GM12878 (cell line): Measurements from ENCODE around the gene RFXAP. TPM values are rescaled to one million over a fixed set of nuclear protein-coding genes. Genes with fewer than 3 reads are reported as not detected.

ENCODE experiments used
- ATAC-seq: fragments of 200-7000 bp; cut with Tn5 transposase; 3 replicates; pipeline ENCODE4 v1.9.1; 2020; ENCODE audit warnings: mild to moderate bottlenecking, moderate library complexity
- BruUV-seq: library from RNA; stranded (reverse); fragments of 400-500 nt; replicated peaks from 2 replicates; lab custom pipeline; 2021; lab: Mats Ljungman, UMichigan
- CTCF ChIA-PET: fragments of 300-600 bp; sonication (Branson Sonifier 250); formaldehyde crosslinking; extraction: SDS; loops from one replicate; lab custom pipeline; 2021; ENCODE audit warnings: inconsistent platforms; lab: Yijun Ruan, JAX
- POLR2A ChIA-PET: fragments of 350-600 bp; formaldehyde crosslinking; extraction: SDS; loops from one replicate; lab custom pipeline; 2021; ENCODE audit warnings: inconsistent platforms; lab: Charles Lee
- RAD21 ChIA-PET: fragments of 300-600 bp; sonication (Branson Sonifier 250); formaldehyde crosslinking; loops from one replicate; lab custom pipeline; 2023; ENCODE audit warnings: antibody characterized with exemption; ENCODE audit not compliant: unreplicated experiment; lab: Charles Lee
- SMC1A ChIA-PET: fragments of 300-600 bp; sonication (Branson Sonifier 250); formaldehyde crosslinking; loops from one replicate; lab custom pipeline; 2023; ENCODE audit not compliant: unreplicated experiment, uncharacterized antibody; lab: Charles Lee
- DNase-seq: peaks from one replicate; pipeline ENCODE4 v3.0.0-alpha.2; 2011; ENCODE audit warnings: low read depth, low spot score
- FAIRE-seq: peaks from 3 replicates; lab custom pipeline; 2011; peaks lifted over from hg19 to GRCh38; lab: Jason Lieb, UNC
- H2AFZ ChIP-seq: 2 replicates; pipeline ENCODE4 v1.6.0; 2011; ENCODE audit warnings: low read depth, low read length, control low read depth; ENCODE audit not compliant: control insufficient read depth
- H3K27ac ChIP-seq: 2 replicates; pipeline ENCODE4 v1.5.1; 2011; ENCODE audit warnings: control low read depth; ENCODE audit not compliant: control insufficient read depth, insufficient read depth
- H3K27me3 ChIP-seq, 2 experiments: replicated peaks in 1 of 2; 2 replicates each; pipeline versions ENCODE4 v1.6.0 to v1.6.1; 2011; ENCODE audit warnings: low read length in 1 of 2; ENCODE audit not compliant: control insufficient read depth in 2 of 2, insufficient read depth in 2 of 2
- H3K36me3 ChIP-seq, 2 experiments: 2 replicates each; pipeline ENCODE4 v1.5.1; 2011; ENCODE audit warnings: low read length in 1 of 2; ENCODE audit not compliant: control insufficient read depth in 2 of 2, insufficient read depth in 2 of 2
- H3K4me1 ChIP-seq: 2 replicates; pipeline ENCODE4 v1.6.1; 2011; ENCODE audit warnings: mild to moderate bottlenecking, low read length, moderate library complexity, mixed read lengths; ENCODE audit not compliant: control insufficient read depth, insufficient read depth
- H3K4me2 ChIP-seq: 2 replicates; pipeline ENCODE4 v1.6.0; 2011; ENCODE audit warnings: control low read depth; ENCODE audit not compliant: control insufficient read depth, insufficient read depth
- H3K4me3 ChIP-seq: fragments of 200-600 bp; sonication (generic); 2 replicates; pipeline ENCODE4 v1.5.1; 2016
- H3K79me2 ChIP-seq: 2 replicates; pipeline ENCODE4 v1.6.0; 2011; ENCODE audit warnings: low read length; ENCODE audit not compliant: control insufficient read depth, insufficient read depth
- H3K9ac ChIP-seq: 2 replicates; pipeline ENCODE4 v1.8.0; 2011; ENCODE audit warnings: low read length, control low read depth, mixed read lengths; ENCODE audit not compliant: control insufficient read depth, insufficient read depth
- H3K9me3 ChIP-seq: replicated peaks from 3 replicates; pipeline ENCODE4 v1.5.1; 2011; ENCODE audit warnings: mild to moderate bottlenecking, low read length; ENCODE audit not compliant: control insufficient read depth, insufficient read depth
- H4K20me1 ChIP-seq: 2 replicates; pipeline ENCODE4 v1.6.0; 2011; ENCODE audit not compliant: control insufficient read depth, insufficient read depth
- BACH1 ChIP-seq: fragments of 450-650 bp; IDR thresholded peaks from 2 replicates; pipeline ENCODE4 v1.6.1; 2017; ENCODE audit warnings: mild to moderate bottlenecking, borderline replicate concordance
- EED ChIP-seq: sonication (generic); IDR thresholded peaks from 2 replicates; pipeline ENCODE4 v1.6.1; 2016; ENCODE audit warnings: antibody characterized with exemption, low read depth
- HCFC1 ChIP-seq: fragments of 150-350 bp; IDR thresholded peaks from 2 replicates; pipeline ENCODE4 v1.6.1; 2014; ENCODE audit warnings: low read length
- HDGF ChIP-seq: fragments of 450-650 bp; IDR thresholded peaks from 2 replicates; pipeline ENCODE4 v1.6.1; 2016; ENCODE audit warnings: antibody characterized with exemption
- MEF2A ChIP-seq: IDR thresholded peaks from 2 replicates; pipeline ENCODE4 v1.6.1; 2011; ENCODE audit warnings: low read depth, mild to moderate bottlenecking, low read length, moderate library complexity; ENCODE audit not compliant: insufficient read depth
- MLLT1 ChIP-seq: fragments of 450-650 bp; IDR thresholded peaks from 2 replicates; pipeline ENCODE4 v1.6.1; 2016; ENCODE audit warnings: mild to moderate bottlenecking
- NR2F1 ChIP-seq: fragments of 450-650 bp; conservative IDR thresholded peaks from 2 replicates; pipeline ENCODE4 v1.6.1; 2017; ENCODE audit warnings: mild to moderate bottlenecking
- SIN3A ChIP-seq: IDR thresholded peaks from 2 replicates; pipeline ENCODE4 v1.6.1; 2012; ENCODE audit warnings: low read depth, low read length, improper control_type of control experiment
- SREBF2 ChIP-seq: IDR thresholded peaks from 2 replicates; pipeline ENCODE4 v1.6.1; 2012; ENCODE audit warnings: mild to moderate bottlenecking, low read length
- TBL1XR1 ChIP-seq: IDR thresholded peaks from 2 replicates; pipeline ENCODE4 v1.6.1; 2012; ENCODE audit warnings: low read depth, low read length, improper control_type of control experiment
- WGBS: methylation state at CpG from one replicate; pipeline ENCODE4 v1.1.6; 2016; ENCODE audit warnings: low lambda C conversion rate; ENCODE audit not compliant: insufficient replicate concordance, insufficient coverage; ENCODE audit errors: missing lambda C conversion rate; 5-methylcytosine and 5-hydroxymethylcytosine counted together
- in situ Hi-C: fragments of 300-500 bp; cut with MboI; formaldehyde crosslinking; loops from 9 replicates; pipeline ENCODE4 v1.14.3; 2018; ENCODE audit warnings: mixed read lengths
- intact Hi-C: fragments of 100-400 bp; cut with micrococcal nuclease; formaldehyde crosslinking; loops from one replicate; pipeline ENCODE4 v1.14.2; 2022; ENCODE audit not compliant: unreplicated experiment
- polyA plus RNA-seq, 11 experiments: library from polyadenylated mRNA; depleted of rRNA in 4 of 11; unstranded in 6 of 11; stranded (reverse) in 5 of 11; fragments of >200 nt; fragmentation: Nextera tagmentation in 4 of 11; fragmentation: Illumina TruSeq in 1 of 11; extraction: Ambion mirVana in 4 of 11; extraction: Trizol in 1 of 11; gene quantifications; 1 replicate in 1 of 11; 2 replicates in 10 of 11; pipeline versions ENCODE4 v1.2.1 to v1.2.3, GENCODE V29; 2011 to 2016; ENCODE audit warnings: inconsistent platforms in 2 of 11, missing spikeins in 2 of 11, low read depth in 1 of 11
- total RNA-seq, 4 experiments: library from RNA; depleted of rRNA in 3 of 4; stranded (reverse); fragments of >200 nt in 3 of 4; fragmentation: Illumina TruSeq in 1 of 4; extraction: Trizol in 1 of 4; gene quantifications; 2 replicates each; pipeline versions ENCODE4 v1.2.1 to v1.2.3, GENCODE V29; 2013 to 2021
- TF ChIP-seq, protein P1 (sequence below): fragments of 150-350 bp; IDR thresholded peaks from 2 replicates; pipeline ENCODE4 v1.6.1; 2014; ENCODE audit warnings: mild to moderate bottlenecking, low read depth, low read length
- TF ChIP-seq, protein P2 (sequence below): fragments of 450-650 bp; IDR thresholded peaks from 2 replicates; pipeline ENCODE4 v1.6.1; 2016; ENCODE audit warnings: mild to moderate bottlenecking
- TF ChIP-seq, protein P3 (sequence below): fragments of 450-650 bp; IDR thresholded peaks from 2 replicates; pipeline ENCODE4 v1.6.1; 2018; ENCODE audit warnings: mild to moderate bottlenecking, low read depth, moderate library complexity; ENCODE audit not compliant: partially characterized antibody

Gene RFXAP
- total and polyA plus RNA-seq, 10 of the 15 experiments (the other 5 are each of a cell fraction or from before 2014, with no cell fraction given): 3.4 to 13.3 (median 7.7) TPM

GRCh38 chr13:36839981-36840380 lies 21.0 kb downstream of the RFXAP start:
- no TSS peak for BruUV-seq
- ChIA-PET SMC1A (no interaction called here), RAD21 (no interaction called here), CTCF (no interaction called here), POLR2A (interaction anchor here (0.6 kb wide), 1 partner anchor 178 kb away, joined by 3 read pairs; no protein-coding TSS in a partner anchor)
- no peak overlapping the region for H3K4me2 ChIP-seq
- H4K20me1 ChIP-seq: no peaks in the 10 kb centered on the region
- ATAC-seq (no peak), FAIRE-seq (no peak), DNase-seq (no peak)
- TF ChIP-seq MEF2A (no peak), SIN3A (no peak), SREBF2 (no peak), TBL1XR1 (no peak), MLLT1 (no peak), NR2F1 (no peak), EED (no peak), BACH1 (no peak), HCFC1 (no peak), HDGF (no peak)
- TF ChIP-seq, protein P1, sequence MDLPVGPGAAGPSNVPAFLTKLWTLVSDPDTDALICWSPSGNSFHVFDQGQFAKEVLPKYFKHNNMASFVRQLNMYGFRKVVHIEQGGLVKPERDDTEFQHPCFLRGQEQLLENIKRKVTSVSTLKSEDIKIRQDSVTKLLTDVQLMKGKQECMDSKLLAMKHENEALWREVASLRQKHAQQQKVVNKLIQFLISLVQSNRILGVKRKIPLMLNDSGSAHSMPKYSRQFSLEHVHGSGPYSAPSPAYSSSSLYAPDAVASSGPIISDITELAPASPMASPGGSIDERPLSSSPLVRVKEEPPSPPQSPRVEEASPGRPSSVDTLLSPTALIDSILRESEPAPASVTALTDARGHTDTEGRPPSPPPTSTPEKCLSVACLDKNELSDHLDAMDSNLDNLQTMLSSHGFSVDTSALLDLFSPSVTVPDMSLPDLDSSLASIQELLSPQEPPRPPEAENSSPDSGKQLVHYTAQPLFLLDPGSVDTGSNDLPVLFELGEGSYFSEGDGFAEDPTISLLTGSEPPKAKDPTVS: no peak
- TF ChIP-seq, protein P2, sequence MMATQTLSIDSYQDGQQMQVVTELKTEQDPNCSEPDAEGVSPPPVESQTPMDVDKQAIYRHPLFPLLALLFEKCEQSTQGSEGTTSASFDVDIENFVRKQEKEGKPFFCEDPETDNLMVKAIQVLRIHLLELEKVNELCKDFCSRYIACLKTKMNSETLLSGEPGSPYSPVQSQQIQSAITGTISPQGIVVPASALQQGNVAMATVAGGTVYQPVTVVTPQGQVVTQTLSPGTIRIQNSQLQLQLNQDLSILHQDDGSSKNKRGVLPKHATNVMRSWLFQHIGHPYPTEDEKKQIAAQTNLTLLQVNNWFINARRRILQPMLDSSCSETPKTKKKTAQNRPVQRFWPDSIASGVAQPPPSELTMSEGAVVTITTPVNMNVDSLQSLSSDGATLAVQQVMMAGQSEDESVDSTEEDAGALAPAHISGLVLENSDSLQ: no peak
- TF ChIP-seq, protein P3, sequence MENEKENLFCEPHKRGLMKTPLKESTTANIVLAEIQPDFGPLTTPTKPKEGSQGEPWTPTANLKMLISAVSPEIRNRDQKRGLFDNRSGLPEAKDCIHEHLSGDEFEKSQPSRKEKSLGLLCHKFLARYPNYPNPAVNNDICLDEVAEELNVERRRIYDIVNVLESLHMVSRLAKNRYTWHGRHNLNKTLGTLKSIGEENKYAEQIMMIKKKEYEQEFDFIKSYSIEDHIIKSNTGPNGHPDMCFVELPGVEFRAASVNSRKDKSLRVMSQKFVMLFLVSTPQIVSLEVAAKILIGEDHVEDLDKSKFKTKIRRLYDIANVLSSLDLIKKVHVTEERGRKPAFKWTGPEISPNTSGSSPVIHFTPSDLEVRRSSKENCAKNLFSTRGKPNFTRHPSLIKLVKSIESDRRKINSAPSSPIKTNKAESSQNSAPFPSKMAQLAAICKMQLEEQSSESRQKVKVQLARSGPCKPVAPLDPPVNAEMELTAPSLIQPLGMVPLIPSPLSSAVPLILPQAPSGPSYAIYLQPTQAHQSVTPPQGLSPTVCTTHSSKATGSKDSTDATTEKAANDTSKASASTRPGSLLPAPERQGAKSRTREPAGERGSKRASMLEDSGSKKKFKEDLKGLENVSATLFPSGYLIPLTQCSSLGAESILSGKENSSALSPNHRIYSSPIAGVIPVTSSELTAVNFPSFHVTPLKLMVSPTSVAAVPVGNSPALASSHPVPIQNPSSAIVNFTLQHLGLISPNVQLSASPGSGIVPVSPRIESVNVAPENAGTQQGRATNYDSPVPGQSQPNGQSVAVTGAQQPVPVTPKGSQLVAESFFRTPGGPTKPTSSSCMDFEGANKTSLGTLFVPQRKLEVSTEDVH: no peak
- H2AFZ ChIP-seq: no peak overlapping the region
- H3K4me3 ChIP-seq: no peak overlapping the region
- H3K27ac ChIP-seq: no peak overlapping the region
- in situ Hi-C loops: no loop called here
- no peaks in the 10 kb centered on the region for H3K4me1 ChIP-seq
- H3K9ac ChIP-seq: no peak overlapping the region
- H3K79me2 ChIP-seq: no peaks in the 10 kb centered on the region
- WGBS: 77% methylated on average over 12 of the region's 12 CpGs
- H3K36me3 ChIP-seq: no peaks in the 10 kb centered on the region; a peak in 1 of 4 replicates
- H3K27me3 ChIP-seq: no peaks in the 10 kb centered on the region
- H3K9me3 ChIP-seq: no peaks in the 10 kb centered on the region
- intact Hi-C loops: loop anchor here (10.0 kb wide), 1 partner anchor 415 kb away; no protein-coding TSS in a partner anchor
